Smooth muscle cell (in vitro differentiated cells): ENCODE results near the gene DDX3X. TPM values are rescaled to one million over a fixed set of nuclear protein-coding genes. Genes with fewer than 3 reads are reported as not detected.

Source experiments
- DNase-seq: peaks from one replicate; lab custom pipeline; 2025; ENCODE audit not compliant: unreplicated experiment; lab: John Stamatoyannopoulos, UW
- H2AFZ ChIP-seq: fragments of 200-600 bp; sonication (generic); 2 replicates; pipeline ENCODE4 v1.6.0; 2016; ENCODE audit warnings: antibody characterized with exemption, low read depth, mild to moderate bottlenecking
- H3F3A ChIP-seq: fragments of 200-600 bp; sonication (generic); 2 replicates; pipeline ENCODE4 v1.6.0; 2017; ENCODE audit warnings: antibody characterized with exemption, low read depth
- H3K27ac ChIP-seq: fragments of 200-600 bp; sonication (generic); 2 replicates; pipeline ENCODE4 v1.5.1; 2016; ENCODE audit warnings: low read depth, mild to moderate bottlenecking
- H3K27me3 ChIP-seq: fragments of 200-600 bp; sonication (generic); 2 replicates; pipeline ENCODE4 v1.6.1; 2016; ENCODE audit warnings: low read depth, mild to moderate bottlenecking
- H3K36me3 ChIP-seq: fragments of 200-600 bp; sonication (generic); 2 replicates; pipeline ENCODE4 v1.5.1; 2016; ENCODE audit warnings: low read depth
- H3K4me1 ChIP-seq: fragments of 200-600 bp; sonication (generic); 2 replicates; pipeline ENCODE4 v1.5.1; 2016; ENCODE audit warnings: low read depth
- H3K4me2 ChIP-seq: fragments of 200-600 bp; sonication (generic); 2 replicates; pipeline ENCODE4 v1.6.0; 2016; ENCODE audit warnings: mild to moderate bottlenecking
- H3K4me3 ChIP-seq: fragments of 200-600 bp; sonication (generic); 2 replicates; pipeline ENCODE4 v1.5.1; 2016; ENCODE audit warnings: mild to moderate bottlenecking
- H3K79me2 ChIP-seq: fragments of 200-600 bp; sonication (generic); 2 replicates; pipeline ENCODE4 v1.6.0; 2016; ENCODE audit warnings: low read depth, mild to moderate bottlenecking
- H3K9ac ChIP-seq: fragments of 200-600 bp; sonication (generic); 2 replicates; pipeline ENCODE4 v1.6.0; 2016; ENCODE audit warnings: low read depth
- H3K9me3 ChIP-seq: fragments of 200-600 bp; sonication (generic); replicated peaks from 2 replicates; pipeline ENCODE4 v1.5.1; 2016; ENCODE audit warnings: low read depth
- H4K20me1 ChIP-seq: fragments of 200-600 bp; sonication (generic); 2 replicates; pipeline ENCODE4 v1.6.0; 2016; ENCODE audit warnings: low read depth
- WGBS: methylation state at CpG from one replicate; pipeline ENCODE4 v1.1.7; 2016; ENCODE audit warnings: low lambda C conversion rate; 5-methylcytosine and 5-hydroxymethylcytosine counted together
- polyA plus RNA-seq: library from polyadenylated mRNA; unstranded; fragments of >200 nt; fragmentation: Nextera tagmentation; extraction: Ambion mirVana; gene quantifications from 2 replicates; pipeline ENCODE4 v1.2.1, GENCODE V29; 2016
- total RNA-seq: library from RNA; depleted of rRNA; stranded (reverse); fragments of >200 nt; gene quantifications from 2 replicates; pipeline ENCODE4 v1.2.3, GENCODE V29; 2014
- TF ChIP-seq, protein P1 (sequence below): fragments of 200-600 bp; sonication (generic); IDR thresholded peaks from 2 replicates; pipeline ENCODE4 v1.5.1; 2017; ENCODE audit warnings: borderline replicate concordance, mild to moderate bottlenecking, antibody characterized with exemption; ENCODE audit not compliant: insufficient read depth, poor library complexity, severe bottlenecking

DDX3X gene
- total and polyA plus RNA-seq, 2 experiments from 2014 or later, result 104 to 241 TPM

GRCh38 chrX:41332408-41333002, 1.5 kb upstream of the DDX3X start:
- H4K20me1 ChIP-seq, result peaks cover 30% of the 10 kb centered on the region
- no peak overlapping the region for H2AFZ ChIP-seq
- DNase-seq, result no peak
- H3K9me3 ChIP-seq, result no peaks in the 10 kb centered on the region
- WGBS, result 50% methylated on average over 30 of the region's 30 CpGs
- peak overlapping the region; percentile 82 for H3K4me3 ChIP-seq
- peak overlapping the region; percentile 91 for H3K4me2 ChIP-seq
- H3K79me2 ChIP-seq, result peaks cover 26% of the 10 kb centered on the region
- TF ChIP-seq, protein P1, sequence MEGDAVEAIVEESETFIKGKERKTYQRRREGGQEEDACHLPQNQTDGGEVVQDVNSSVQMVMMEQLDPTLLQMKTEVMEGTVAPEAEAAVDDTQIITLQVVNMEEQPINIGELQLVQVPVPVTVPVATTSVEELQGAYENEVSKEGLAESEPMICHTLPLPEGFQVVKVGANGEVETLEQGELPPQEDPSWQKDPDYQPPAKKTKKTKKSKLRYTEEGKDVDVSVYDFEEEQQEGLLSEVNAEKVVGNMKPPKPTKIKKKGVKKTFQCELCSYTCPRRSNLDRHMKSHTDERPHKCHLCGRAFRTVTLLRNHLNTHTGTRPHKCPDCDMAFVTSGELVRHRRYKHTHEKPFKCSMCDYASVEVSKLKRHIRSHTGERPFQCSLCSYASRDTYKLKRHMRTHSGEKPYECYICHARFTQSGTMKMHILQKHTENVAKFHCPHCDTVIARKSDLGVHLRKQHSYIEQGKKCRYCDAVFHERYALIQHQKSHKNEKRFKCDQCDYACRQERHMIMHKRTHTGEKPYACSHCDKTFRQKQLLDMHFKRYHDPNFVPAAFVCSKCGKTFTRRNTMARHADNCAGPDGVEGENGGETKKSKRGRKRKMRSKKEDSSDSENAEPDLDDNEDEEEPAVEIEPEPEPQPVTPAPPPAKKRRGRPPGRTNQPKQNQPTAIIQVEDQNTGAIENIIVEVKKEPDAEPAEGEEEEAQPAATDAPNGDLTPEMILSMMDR, result no peak
- no peaks in the 10 kb centered on the region for H3K36me3 ChIP-seq
- H3K27ac ChIP-seq, result peak overlapping the region; percentile 100
- no peaks in the 10 kb centered on the region for H3K27me3 ChIP-seq
- peak overlapping the region; percentile 99 for H3K9ac ChIP-seq
- no peaks in the 10 kb centered on the region for H3F3A ChIP-seq
- peaks cover 19% of the 10 kb centered on the region for H3K4me1 ChIP-seq

GRCh38 chrX:41333003-41333743, 789 bp upstream of the DDX3X start:
- H3K27ac ChIP-seq, result peak overlapping the region; percentile 100
- peak overlapping the region; percentile 99 for H3K9ac ChIP-seq
- peaks cover 25% of the 10 kb centered on the region for H3K4me1 ChIP-seq
- TF ChIP-seq, protein P1, result no peak
- no peaks in the 10 kb centered on the region for H3K9me3 ChIP-seq
- WGBS, result 40% methylated on average over 47 of the region's 64 CpGs
- H4K20me1 ChIP-seq, result peaks cover 37% of the 10 kb centered on the region
- H3F3A ChIP-seq, result no peaks in the 10 kb centered on the region
- H3K4me3 ChIP-seq, result peak overlapping the region; percentile 82
- H3K27me3 ChIP-seq, result no peaks in the 10 kb centered on the region
- no peaks in the 10 kb centered on the region for H3K36me3 ChIP-seq
- DNase-seq, result peak; percentile 32
- H2AFZ ChIP-seq, result peak overlapping the region; percentile 75
- peak overlapping the region; percentile 91 for H3K4me2 ChIP-seq
- peaks cover 33% of the 10 kb centered on the region for H3K79me2 ChIP-seq

DNA sequence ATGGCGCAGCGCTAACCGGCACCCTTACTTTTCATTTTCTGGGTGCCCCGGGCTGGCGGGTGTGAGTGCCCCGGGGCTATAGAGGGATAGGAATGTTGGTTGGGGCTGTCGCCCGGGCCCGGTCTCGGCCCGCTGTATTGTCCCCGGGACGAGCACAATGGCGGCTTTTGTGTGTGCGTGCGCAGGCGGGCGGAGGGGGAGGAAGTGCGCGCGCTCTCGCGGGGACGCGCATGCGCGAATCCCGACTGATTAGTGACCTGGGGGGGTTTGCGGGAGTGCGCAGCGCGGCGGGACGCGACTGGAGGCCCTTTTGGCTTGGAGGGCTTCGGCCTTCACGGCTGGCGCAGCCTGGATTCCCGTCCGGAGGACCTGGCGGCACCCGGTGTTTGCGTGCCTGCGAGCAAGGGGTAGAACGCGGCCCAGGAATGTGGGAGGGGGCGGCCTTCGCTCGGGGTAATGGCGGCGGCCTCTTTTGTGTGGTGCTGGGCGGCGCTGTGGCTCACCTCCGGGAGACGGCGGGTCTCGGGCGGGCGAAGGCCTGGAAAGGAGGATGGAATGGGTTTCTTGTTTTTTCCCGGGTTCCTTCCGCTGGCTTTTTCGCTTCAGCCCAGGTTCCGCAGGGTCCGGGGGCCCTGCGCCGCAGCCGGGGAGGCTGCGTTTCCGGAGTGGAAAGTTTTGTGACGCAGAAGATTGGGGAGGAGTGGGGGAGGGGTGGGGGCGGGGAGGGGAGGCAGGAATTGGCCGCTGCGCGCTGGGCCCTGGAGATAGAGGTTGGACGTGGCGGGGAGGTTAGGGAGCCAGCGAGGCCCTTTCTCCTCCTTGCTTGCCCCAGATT, 618 bp downstream of the DDX3X start:
- Histone ChIP-seq H4K20me1 (peaks cover 51% of the 10 kb centered on the region), H3K9me3 (no peaks in the 10 kb centered on the region), H3K79me2 (peaks cover 47% of the 10 kb centered on the region), H3K9ac (peak overlapping the region; percentile 99), H3K27me3 (no peaks in the 10 kb centered on the region), H2AFZ (no peak overlapping the region), H3K4me3 (peak overlapping the region; percentile 82), H3F3A (no peaks in the 10 kb centered on the region), H3K36me3 (no peaks in the 10 kb centered on the region), H3K27ac (peak overlapping the region; percentile 100), H3K4me2 (peak overlapping the region; percentile 91), H3K4me1 (peaks cover 35% of the 10 kb centered on the region)
- TF ChIP-seq, protein P1, result no peak
- DNase-seq, result peak; percentile 66
- 40% methylated on average over 69 of the region's 77 CpGs for WGBS
